NCI-H1092 treated with DMSO at 0.1 percent for 48 hours (cell line): ENCODE data around the gene KRTAP5-4.
"Not testable (repeated sequence)": the region's sequence is repeated elsewhere in the genome, so short reads cannot be mapped to it uniquely, and the experiment has no call there.

Source experiments
- DNase-seq: peaks from one replicate; lab custom pipeline; 2025; lab: John Stamatoyannopoulos, UW

Gene KRTAP5-4

GRCh38 chr11:1622086-1622485 is at the start of gene KRTAP5-4:
KRTAP5-4 (minus strand) TSS chr11:1622138; CDS start chr11:1622093, 45 bp downstream.
- no peak for DNase-seq

GRCh38 chr11:1671658-1672057 is 49.7 kb upstream of the KRTAP5-4 start:
- DNase-seq, result no peak

- DNase-seq, result no peak
These were observed 49.0 kb upstream of the KRTAP5-4 start for GRCh38 chr11:1670905-1671371.

- not testable (repeated sequence) for DNase-seq
These were observed 48.5 kb upstream of the KRTAP5-4 start for GRCh38 chr11:1670457-1670856.

- no peak for DNase-seq
These were observed 47.7 kb upstream of the KRTAP5-4 start for GRCh38 chr11:1669546-1670218.

GRCh38 chr11:1668911-1669473 is 47.1 kb upstream of the KRTAP5-4 start:
- DNase-seq, result no peak

- no peak for DNase-seq
These were observed 46.0 kb upstream of the KRTAP5-4 start for GRCh38 chr11:1667906-1668305.

- no peak for DNase-seq
These were observed 45.3 kb upstream of the KRTAP5-4 start for GRCh38 chr11:1667121-1667850.

- DNase-seq, result no peak
These were observed 43.4 kb upstream of the KRTAP5-4 start for GRCh38 chr11:1665313-1665712.

- DNase-seq, result not testable (repeated sequence)
These were observed 40.9 kb upstream of the KRTAP5-4 start for GRCh38 chr11:1662699-1663283.

- DNase-seq, result not testable (repeated sequence)
These were observed 39.7 kb upstream of the KRTAP5-4 start for GRCh38 chr11:1661454-1662269.

- no peak for DNase-seq
These were observed 38.4 kb upstream of the KRTAP5-4 start for GRCh38 chr11:1660111-1660867.

- DNase-seq, result no peak
These were observed 37.6 kb upstream of the KRTAP5-4 start for GRCh38 chr11:1659506-1659905.

GRCh38 chr11:1656670-1657069 is 34.7 kb upstream of the KRTAP5-4 start:
- no peak for DNase-seq

- DNase-seq, result no peak
These were observed 34.1 kb upstream of the KRTAP5-4 start for GRCh38 chr11:1656061-1656441.

- DNase-seq, result no peak
These were observed 33.5 kb upstream of the KRTAP5-4 start for GRCh38 chr11:1655168-1656060.

- DNase-seq, result no peak
These were observed 32.6 kb upstream of the KRTAP5-4 start for GRCh38 chr11:1654388-1655167.

GRCh38 chr11:1653541-1654387 is 31.8 kb upstream of the KRTAP5-4 start:
- no peak for DNase-seq
